Liver (tissue), 9 donors: ENCODE results near the gene RYR3. TPM values are rescaled to one million over a fixed set of nuclear protein-coding genes. Genes with fewer than 3 reads are reported as not detected.

ENCODE experiments used
- DNase-seq: peaks from one replicate; pipeline ENCODE4 v3.0.0-alpha.2; 2017; ENCODE audit warnings: low spot score
- H3K27ac ChIP-seq, 2 donors: one replicate each; pipeline ENCODE4 v1.7.0; 2013; ENCODE audit warnings: inconsistent platforms in 2 of 2, low read length in 2 of 2, control low read depth in 1 of 2, low read depth in 1 of 2, mild to moderate bottlenecking in 1 of 2
- H3K27me3 ChIP-seq, 4 donors: one replicate each; pipeline versions ENCODE4 v1.6.1 to v1.7.0; 2013; ENCODE audit warnings: low read length in 3 of 4, inconsistent platforms in 1 of 4, mild to moderate bottlenecking in 1 of 4, moderate library complexity in 1 of 4; ENCODE audit not compliant: control insufficient read depth in 4 of 4, insufficient read depth in 4 of 4
- H3K36me3 ChIP-seq, 4 donors: one replicate each; pipeline versions ENCODE4 v1.6.1 to v1.7.0; 2013; ENCODE audit warnings: low read length in 3 of 4, mild to moderate bottlenecking in 3 of 4, low read depth in 1 of 4, moderate library complexity in 1 of 4; ENCODE audit not compliant: control insufficient read depth in 4 of 4, insufficient read depth in 3 of 4
- H3K4me1 ChIP-seq, 4 donors: one replicate each; pipeline versions ENCODE4 v1.6.1 to v1.7.0; 2013; ENCODE audit warnings: low read length in 3 of 4, mild to moderate bottlenecking in 3 of 4, moderate library complexity in 1 of 4; ENCODE audit not compliant: control insufficient read depth in 4 of 4, insufficient read depth in 4 of 4
- H3K4me3 ChIP-seq, 3 donors: one replicate each; pipeline versions ENCODE4 v1.6.1 to v1.7.0; 2013; ENCODE audit warnings: low read length in 3 of 3, control low read depth in 1 of 3, low read depth in 1 of 3, mild to moderate bottlenecking in 1 of 3
- H3K9ac ChIP-seq, 2 donors: one replicate each; pipeline ENCODE4 v1.7.0; 2013; ENCODE audit warnings: low read length in 2 of 2, mild to moderate bottlenecking in 2 of 2, moderate library complexity in 2 of 2, control low read depth in 1 of 2, low read depth in 1 of 2
- H3K9me3 ChIP-seq, 4 donors: one replicate each; pipeline versions ENCODE4 v1.6.1 to v1.7.0; 2013; ENCODE audit warnings: low read length in 3 of 4; ENCODE audit not compliant: control insufficient read depth in 4 of 4
- EGR1 ChIP-seq, 2 donors: IDR thresholded peaks; 2 replicates each; pipeline ENCODE4 v1.6.1; 2016 to 2018; ENCODE audit warnings: antibody characterized with exemption in 2 of 2, low read depth in 2 of 2
- FOXA1 ChIP-seq: IDR thresholded peaks from 2 replicates; pipeline ENCODE4 v1.6.1; 2016; ENCODE audit warnings: antibody characterized with exemption
- FOXA2 ChIP-seq: IDR thresholded peaks from 2 replicates; pipeline ENCODE4 v1.6.1; 2016; ENCODE audit warnings: antibody characterized with exemption
- GABPA ChIP-seq, 2 donors: IDR thresholded peaks in 1 of 2; conservative IDR thresholded peaks in 1 of 2; 2 replicates each; pipeline ENCODE4 v1.6.1; 2016; ENCODE audit warnings: antibody characterized with exemption in 2 of 2, mild to moderate bottlenecking in 1 of 2, moderate library complexity in 1 of 2
- HNF4A ChIP-seq, 2 donors: conservative IDR thresholded peaks; 2 replicates each; pipeline ENCODE4 v1.6.1; 2016; ENCODE audit warnings: antibody characterized with exemption in 2 of 2, mild to moderate bottlenecking in 2 of 2
- HNF4G ChIP-seq: IDR thresholded peaks from 2 replicates; pipeline ENCODE4 v1.6.1; 2016; ENCODE audit warnings: antibody characterized with exemption
- JUND ChIP-seq, 2 donors: IDR thresholded peaks; 2 replicates each; pipeline ENCODE4 v1.6.1; 2016; ENCODE audit warnings: antibody characterized with exemption in 2 of 2
- MAX ChIP-seq: IDR thresholded peaks from 2 replicates; pipeline ENCODE4 v1.6.1; 2016; ENCODE audit warnings: antibody characterized with exemption
- NR2F2 ChIP-seq: IDR thresholded peaks from 2 replicates; pipeline ENCODE4 v1.6.1; 2016; ENCODE audit warnings: antibody characterized with exemption
- RAD21 ChIP-seq, 2 donors: IDR thresholded peaks; 2 replicates each; pipeline ENCODE4 v1.6.1; 2016; ENCODE audit warnings: antibody characterized with exemption in 2 of 2, mild to moderate bottlenecking in 2 of 2
- RXRA ChIP-seq, 2 donors: IDR thresholded peaks; 2 replicates each; pipeline ENCODE4 v1.6.1; 2017 to 2018; ENCODE audit warnings: antibody characterized with exemption in 2 of 2, mild to moderate bottlenecking in 1 of 2
- SP1 ChIP-seq: IDR thresholded peaks from 2 replicates; pipeline ENCODE4 v1.6.1; 2018; ENCODE audit warnings: antibody characterized with exemption, mild to moderate bottlenecking
- TAF1 ChIP-seq: conservative IDR thresholded peaks from 2 replicates; pipeline ENCODE4 v1.6.1; 2016; ENCODE audit warnings: antibody characterized with exemption, mild to moderate bottlenecking
- YY1 ChIP-seq: IDR thresholded peaks from 2 replicates; pipeline ENCODE4 v1.6.1; 2016; ENCODE audit warnings: antibody characterized with exemption, mild to moderate bottlenecking
- ZBTB33 ChIP-seq: IDR thresholded peaks from 2 replicates; pipeline ENCODE4 v1.6.1; 2016; ENCODE audit warnings: antibody characterized with exemption
- WGBS: extraction: QIAGEN DNeasy Blood & Tissue Kit; methylation state at CpG from one replicate; pipeline ENCODE4 v1.1.7; 2013; 5-methylcytosine and 5-hydroxymethylcytosine counted together
- polyA plus RNA-seq, 2 donors: library from polyadenylated mRNA; stranded (reverse) in 1 of 2; unstranded in 1 of 2; fragments of 200-250 nt in 1 of 2; fragments of >200 nt in 1 of 2; fragmentation: Nextera tagmentation in 1 of 2; extraction: Ambion mirVana in 1 of 2; gene quantifications; one replicate each; pipeline versions ENCODE4 v1.2.1 to v1.2.3, GENCODE V29; 2013 to 2015
- total RNA-seq, 2 donors: library from RNA; depleted of rRNA; stranded (reverse); fragments of >200 nt; gene quantifications; one replicate each; pipeline ENCODE4 v1.2.3, GENCODE V29; 2014
- TF ChIP-seq, protein P1 (sequence below): IDR thresholded peaks from 2 replicates; pipeline ENCODE4 v1.6.1; 2016; ENCODE audit warnings: antibody characterized with exemption
- TF ChIP-seq, protein P2 (sequence below): IDR thresholded peaks from 2 replicates; pipeline ENCODE4 v1.6.1; 2016; ENCODE audit warnings: antibody characterized with exemption, mild to moderate bottlenecking
- TF ChIP-seq, protein P3 (sequence below): fragments of 150-350 bp; IDR thresholded peaks from 2 replicates; pipeline ENCODE4 v1.5.1; 2017; ENCODE audit warnings: improper control_type of control experiment, low read depth, low read length; ENCODE audit not compliant: missing input control
- donor health status: healthy.
- donor health status: healthy.
- donor health status: healthy.
- donor health status: healthy.
- donor health status: healthy.

RYR3 gene
- total and polyA plus RNA-seq, 4 donors = 0.01 to 1.1 (median 0.22) TPM

DNA sequence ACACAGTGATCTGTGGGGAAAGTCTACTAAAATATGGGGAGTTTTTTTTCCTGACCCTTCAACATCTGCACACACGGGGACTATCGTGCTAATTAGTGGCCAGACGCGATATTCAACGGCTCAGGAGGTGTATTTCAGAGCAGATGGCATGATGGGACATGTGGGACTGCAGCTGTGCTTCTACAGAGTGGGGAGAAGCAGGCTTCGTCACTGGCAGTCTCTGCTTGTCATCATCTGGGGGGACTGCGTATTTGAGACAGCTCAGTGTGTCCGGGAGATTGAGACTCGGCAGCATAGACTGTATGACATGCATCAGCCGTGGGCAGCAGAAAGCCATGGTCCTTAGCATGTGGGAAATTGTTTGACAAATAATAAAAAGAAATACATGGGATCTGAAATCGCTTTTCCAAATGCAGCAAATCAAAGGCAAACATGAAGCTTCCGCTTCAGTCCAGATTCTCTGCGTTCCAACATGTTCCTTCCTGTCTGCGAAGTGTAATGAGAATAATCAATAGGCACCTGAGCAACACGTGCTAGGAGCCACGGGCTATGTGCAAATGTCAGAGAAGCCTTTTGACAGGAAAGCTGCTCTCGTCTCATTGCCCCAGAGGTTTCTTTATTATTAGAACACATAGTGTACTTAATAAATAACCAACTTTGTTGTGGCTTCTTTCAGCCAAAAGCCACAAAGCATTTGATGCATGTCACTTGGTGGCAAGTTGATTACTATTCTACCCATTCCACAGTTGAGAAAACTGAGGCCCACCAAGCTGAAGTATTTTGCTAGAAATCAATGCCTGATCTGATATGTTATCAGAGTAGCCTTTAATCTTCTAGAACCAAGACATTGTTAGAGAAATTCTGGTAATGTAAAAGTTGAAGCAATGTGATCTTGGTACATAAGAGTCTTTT, 276.3 kb downstream of the RYR3 start:
- TF ChIP-seq, protein P1, sequence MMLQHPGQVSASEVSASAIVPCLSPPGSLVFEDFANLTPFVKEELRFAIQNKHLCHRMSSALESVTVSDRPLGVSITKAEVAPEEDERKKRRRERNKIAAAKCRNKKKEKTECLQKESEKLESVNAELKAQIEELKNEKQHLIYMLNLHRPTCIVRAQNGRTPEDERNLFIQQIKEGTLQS = no peak
- TF ChIP-seq ZBTB33 (no peak), YY1 (no peak), TAF1 (no peak), RAD21 (IDR thresholded peaks at IDR 0.05) (no peak), EGR1 (IDR thresholded peaks at IDR 0.05; ENCODE audit: low read depth in 2 of 2) (no peak), SP1 (no peak), FOXA2 (no peak), RXRA (IDR thresholded peaks at IDR 0.05) (no peak), HNF4A (conservative IDR thresholded peaks at IDR 0.05) (no peak), NR2F2 (no peak), HNF4G (no peak), GABPA (IDR thresholded peaks at IDR 0.05 in 1 of 2, conservative IDR thresholded peaks at IDR 0.05 in 1 of 2) (no peak), FOXA1 (no peak), MAX (no peak), JUND (IDR thresholded peaks at IDR 0.05) (no peak)
- TF ChIP-seq, protein P2, sequence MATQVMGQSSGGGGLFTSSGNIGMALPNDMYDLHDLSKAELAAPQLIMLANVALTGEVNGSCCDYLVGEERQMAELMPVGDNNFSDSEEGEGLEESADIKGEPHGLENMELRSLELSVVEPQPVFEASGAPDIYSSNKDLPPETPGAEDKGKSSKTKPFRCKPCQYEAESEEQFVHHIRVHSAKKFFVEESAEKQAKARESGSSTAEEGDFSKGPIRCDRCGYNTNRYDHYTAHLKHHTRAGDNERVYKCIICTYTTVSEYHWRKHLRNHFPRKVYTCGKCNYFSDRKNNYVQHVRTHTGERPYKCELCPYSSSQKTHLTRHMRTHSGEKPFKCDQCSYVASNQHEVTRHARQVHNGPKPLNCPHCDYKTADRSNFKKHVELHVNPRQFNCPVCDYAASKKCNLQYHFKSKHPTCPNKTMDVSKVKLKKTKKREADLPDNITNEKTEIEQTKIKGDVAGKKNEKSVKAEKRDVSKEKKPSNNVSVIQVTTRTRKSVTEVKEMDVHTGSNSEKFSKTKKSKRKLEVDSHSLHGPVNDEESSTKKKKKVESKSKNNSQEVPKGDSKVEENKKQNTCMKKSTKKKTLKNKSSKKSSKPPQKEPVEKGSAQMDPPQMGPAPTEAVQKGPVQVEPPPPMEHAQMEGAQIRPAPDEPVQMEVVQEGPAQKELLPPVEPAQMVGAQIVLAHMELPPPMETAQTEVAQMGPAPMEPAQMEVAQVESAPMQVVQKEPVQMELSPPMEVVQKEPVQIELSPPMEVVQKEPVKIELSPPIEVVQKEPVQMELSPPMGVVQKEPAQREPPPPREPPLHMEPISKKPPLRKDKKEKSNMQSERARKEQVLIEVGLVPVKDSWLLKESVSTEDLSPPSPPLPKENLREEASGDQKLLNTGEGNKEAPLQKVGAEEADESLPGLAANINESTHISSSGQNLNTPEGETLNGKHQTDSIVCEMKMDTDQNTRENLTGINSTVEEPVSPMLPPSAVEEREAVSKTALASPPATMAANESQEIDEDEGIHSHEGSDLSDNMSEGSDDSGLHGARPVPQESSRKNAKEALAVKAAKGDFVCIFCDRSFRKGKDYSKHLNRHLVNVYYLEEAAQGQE = no peak
- TF ChIP-seq, protein P3, sequence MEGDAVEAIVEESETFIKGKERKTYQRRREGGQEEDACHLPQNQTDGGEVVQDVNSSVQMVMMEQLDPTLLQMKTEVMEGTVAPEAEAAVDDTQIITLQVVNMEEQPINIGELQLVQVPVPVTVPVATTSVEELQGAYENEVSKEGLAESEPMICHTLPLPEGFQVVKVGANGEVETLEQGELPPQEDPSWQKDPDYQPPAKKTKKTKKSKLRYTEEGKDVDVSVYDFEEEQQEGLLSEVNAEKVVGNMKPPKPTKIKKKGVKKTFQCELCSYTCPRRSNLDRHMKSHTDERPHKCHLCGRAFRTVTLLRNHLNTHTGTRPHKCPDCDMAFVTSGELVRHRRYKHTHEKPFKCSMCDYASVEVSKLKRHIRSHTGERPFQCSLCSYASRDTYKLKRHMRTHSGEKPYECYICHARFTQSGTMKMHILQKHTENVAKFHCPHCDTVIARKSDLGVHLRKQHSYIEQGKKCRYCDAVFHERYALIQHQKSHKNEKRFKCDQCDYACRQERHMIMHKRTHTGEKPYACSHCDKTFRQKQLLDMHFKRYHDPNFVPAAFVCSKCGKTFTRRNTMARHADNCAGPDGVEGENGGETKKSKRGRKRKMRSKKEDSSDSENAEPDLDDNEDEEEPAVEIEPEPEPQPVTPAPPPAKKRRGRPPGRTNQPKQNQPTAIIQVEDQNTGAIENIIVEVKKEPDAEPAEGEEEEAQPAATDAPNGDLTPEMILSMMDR = no peak
- Histone ChIP-seq H3K4me1 (peaks cover 0 to 5% (median 0%) of the 10 kb centered on the region in 4 donors), H3K4me3 (no peak overlapping the region), H3K27ac (no peak overlapping the region), H3K27me3 (no peaks in the 10 kb centered on the region), H3K9ac (no peak overlapping the region), H3K36me3 (no peaks in the 10 kb centered on the region), H3K9me3 (no peaks in the 10 kb centered on the region)
- 69% methylated on average over 17 of the region's 17 CpGs for WGBS
- no peak for DNase-seq
